Activated CD4-positive, alpha-beta T cell treated with anti-CD3 and anti-CD28 coated beads, Interleukin-2, amount 50 U/mL, for 48 hours (primary cell): Measurements from ENCODE around the gene THEMIS.
A peak's percentile ranks its signal among the peaks of the same experiment; 100 is the strongest.
"Not testable (repeated sequence)": the region's sequence is repeated elsewhere in the genome, so short reads cannot be mapped to it uniquely, and the experiment has no call there.

ENCODE experiments used
- DNase-seq, 2 experiments: peaks; one replicate each; pipeline ENCODE4 v3.0.0-alpha.2; 2020

The THEMIS gene

GRCh38 chr6:127900935-127901334 is at the start of gene THEMIS:
TSS of gene THEMIS (minus strand) at chr6:127901058. CDS start at chr6:127900932, 126 bp downstream.
- peak; percentile 41 to 43 for DNase-seq

DNA sequence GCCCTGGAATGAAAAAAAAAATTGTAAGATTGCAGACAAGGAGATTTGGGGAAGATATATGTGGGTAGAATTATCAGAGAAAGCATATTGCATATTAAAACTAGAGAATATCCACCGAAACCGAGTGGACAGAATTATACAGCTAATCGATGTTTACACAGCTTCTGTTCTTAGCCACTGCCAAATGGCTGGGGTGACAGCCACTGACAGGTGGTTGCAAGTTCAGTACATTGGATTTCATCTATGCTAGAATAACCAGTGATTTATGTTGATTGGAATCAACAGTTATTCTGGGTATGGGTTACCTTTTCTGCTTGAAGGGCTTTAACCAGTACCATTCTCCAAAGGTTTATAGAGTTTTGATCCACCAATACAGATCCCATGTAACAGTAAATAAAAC is 48.4 kb upstream of the THEMIS start:
- no peak for DNase-seq

DNA sequence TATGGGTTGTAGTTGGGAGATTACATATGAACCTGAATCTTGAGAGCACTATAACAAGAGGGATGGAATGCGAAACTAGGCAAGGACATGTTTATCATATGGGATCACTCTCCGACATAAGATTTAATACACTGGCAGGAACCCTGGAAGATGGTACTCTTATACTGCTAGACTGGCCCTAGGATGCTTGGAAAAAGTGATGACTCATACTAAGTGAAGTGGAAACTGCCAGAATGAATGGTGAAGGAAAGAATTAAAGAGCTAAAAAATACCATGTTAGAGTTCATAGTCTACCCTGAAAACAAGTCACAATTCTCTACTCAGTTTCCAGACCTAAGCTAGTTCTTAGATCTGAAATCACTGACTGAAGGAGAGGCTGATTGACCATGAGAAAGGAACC is 45.5 kb upstream of the THEMIS start:
- DNase-seq = no peak

- no peak for DNase-seq
These were observed 44.7 kb upstream of the THEMIS start for GRCh38 chr6:127945434-127946097.

- DNase-seq = no peak
These were observed 40.4 kb upstream of the THEMIS start for GRCh38 chr6:127941228-127941627.

GRCh38 chr6:127939442-127940066 is 38.7 kb upstream of the THEMIS start:
- no peak for DNase-seq

- DNase-seq = no peak
These were observed 37.8 kb upstream of the THEMIS start for GRCh38 chr6:127938701-127939100.

DNA sequence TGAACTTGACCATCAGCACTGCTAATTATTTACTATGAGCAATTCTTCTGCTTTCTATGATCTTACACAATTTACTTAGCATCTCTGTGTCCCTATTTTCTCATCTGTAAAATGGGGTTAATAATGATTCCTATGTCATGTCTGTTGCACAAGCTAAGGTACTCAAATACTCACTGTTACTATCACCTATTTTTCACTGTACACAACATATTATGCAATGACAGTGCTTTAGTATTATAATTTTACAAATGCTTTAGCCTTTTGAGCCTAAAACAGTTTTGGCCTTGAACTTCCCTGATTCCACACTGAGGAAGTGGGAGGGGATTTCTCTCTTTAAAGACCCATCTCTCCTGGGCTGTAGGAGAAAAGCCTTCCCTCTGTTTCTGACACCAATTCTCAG is 36.9 kb upstream of the THEMIS start:
- no peak for DNase-seq

GRCh38 chr6:127937102-127937501 is 36.2 kb upstream of the THEMIS start:
- no peak for DNase-seq

DNA sequence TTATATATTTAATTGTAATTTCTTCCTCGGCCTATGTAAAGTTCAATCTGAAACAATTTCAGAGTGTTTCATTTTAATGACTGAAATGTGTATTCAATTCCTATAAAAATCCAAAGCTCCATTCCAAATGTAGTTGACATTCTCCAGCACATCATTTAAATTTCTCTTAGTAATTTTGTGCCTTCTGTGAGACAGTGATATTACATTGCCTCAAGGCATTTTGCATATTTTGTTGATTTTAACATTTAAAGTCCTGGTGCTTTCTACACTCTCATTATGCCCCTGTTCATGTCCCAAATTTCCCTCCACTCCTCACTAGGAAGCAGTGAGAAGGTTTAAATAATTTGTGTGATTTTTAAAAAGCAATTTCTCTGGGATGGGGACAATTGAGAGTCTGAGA is 34.1 kb upstream of the THEMIS start:
- no peak for DNase-seq

GRCh38 chr6:127933852-127934840 is 33.3 kb upstream of the THEMIS start:
- peak in 1 of 2 experiments; percentile 50 for DNase-seq

DNA sequence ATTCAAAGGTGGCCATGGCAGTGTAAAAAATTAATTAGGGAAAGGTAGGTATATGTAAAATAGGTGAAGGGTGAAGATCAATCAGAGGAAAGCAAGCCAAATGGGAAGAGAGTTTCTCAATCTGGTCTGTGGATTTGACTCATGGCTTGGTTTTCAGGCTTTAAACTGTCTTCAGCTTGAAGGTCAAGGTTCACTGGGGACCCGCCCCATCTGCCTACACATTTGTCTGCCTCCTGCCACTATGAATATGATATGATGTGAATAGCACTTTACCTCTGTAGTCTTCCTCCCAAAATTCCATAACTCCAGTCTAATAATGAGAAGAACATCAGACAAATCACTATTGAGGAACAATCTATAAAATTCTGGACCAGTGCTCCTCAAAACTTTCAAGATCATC is 32.3 kb upstream of the THEMIS start:
- no peak for DNase-seq

DNA sequence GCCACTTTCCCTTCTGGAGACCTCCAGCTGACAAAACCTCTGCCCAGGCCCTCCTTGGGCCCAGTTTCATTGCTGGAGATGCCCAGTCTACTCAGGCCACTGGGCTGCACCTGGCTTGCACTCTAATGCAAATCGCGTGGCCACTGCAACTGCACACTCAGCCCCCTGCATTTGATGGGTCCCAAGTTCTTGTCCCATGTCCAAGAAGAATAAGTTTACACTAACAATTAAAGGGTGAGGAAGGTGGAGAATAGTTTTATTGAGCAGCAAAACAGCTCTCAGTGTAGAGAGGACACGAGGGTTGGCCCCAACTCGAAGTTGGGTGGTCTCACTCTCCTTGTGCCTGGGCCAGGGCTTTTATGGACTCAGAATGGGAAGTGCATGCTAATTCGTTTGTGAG is 31.9 kb upstream of the THEMIS start:
- no peak for DNase-seq

GRCh38 chr6:127926441-127926840 is 25.6 kb upstream of the THEMIS start:
- DNase-seq = not testable (repeated sequence)

DNA sequence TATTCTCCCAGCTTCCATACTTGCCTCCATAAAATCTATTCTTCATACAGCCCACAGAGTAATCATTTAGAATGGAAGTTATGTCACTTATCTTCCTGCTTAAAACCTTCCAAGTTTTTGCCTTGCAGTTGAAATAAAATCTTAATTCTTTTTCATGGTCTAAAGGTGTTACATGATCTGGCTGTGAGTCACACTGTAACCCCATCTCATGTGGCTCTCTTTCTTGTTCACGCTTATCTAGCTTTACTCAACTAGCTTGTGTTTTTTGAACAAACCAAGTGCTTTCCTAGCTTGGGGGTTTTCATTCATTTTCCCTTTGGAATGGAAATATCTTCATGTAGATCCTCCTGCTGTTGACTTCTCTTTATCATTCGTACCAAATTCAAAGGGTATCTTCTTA is 23.6 kb upstream of the THEMIS start:
- no peak for DNase-seq

DNA sequence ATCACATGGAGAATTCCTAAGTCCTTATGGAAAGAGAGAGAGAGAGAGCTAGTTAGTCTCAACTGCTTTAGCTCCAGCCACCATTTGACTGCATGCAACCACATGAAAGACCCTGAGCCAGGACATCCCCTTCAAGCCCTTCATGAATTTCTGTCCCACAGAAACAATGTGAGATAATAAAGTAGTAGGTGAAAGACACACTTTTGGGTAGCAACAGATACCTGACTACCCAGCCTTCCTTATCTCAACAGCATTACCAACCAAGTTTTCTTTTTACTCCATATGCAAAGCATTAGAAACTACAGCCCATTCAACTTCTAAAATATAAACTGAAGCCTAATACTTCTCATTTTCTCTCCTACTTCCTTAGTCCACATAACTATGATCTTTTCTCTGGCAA is 23.2 kb upstream of the THEMIS start:
- no peak for DNase-seq

- no peak for DNase-seq
These were observed 22.3 kb upstream of the THEMIS start for GRCh38 chr6:127923135-127923534.

DNA sequence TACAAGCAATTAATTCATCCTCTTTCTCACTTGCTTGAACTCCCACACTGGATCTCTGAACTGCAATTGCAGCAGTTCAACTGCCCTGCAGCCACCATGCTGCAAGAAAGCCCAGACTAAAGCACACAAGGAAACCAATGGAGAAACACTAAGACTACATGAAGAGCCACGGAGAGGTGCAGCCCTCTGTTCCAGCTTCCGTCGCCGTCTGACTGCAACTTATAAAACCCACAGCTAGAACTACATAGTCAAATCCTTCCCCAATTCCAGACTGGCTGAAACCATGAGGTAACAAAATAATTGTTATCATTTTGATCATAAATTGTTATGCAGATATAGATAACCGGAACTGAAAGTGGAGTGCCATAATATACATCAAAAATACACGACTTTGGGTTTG is 21.1 kb upstream of the THEMIS start:
- no peak for DNase-seq

DNA sequence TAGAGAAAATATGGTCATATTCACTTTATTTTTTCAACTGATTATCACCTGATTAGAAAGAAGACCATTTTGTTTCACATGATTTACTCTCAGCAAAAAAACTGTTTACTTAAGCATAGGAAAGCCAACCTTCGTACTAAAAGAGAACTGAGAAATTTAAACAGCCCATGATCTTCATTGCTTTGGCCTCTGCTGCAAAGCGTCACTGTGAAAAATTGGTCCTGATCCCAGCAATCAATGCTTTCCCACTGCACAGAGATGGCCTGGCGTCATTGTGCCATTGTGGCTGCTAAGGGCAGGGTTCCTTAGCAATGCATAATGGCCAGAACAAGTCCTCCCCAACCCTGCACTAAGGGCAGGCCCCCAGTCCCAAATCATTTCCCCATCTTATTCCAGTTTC is 19.9 kb upstream of the THEMIS start:
- DNase-seq = no peak

GRCh38 chr6:127918506-127919427 is 17.9 kb upstream of the THEMIS start:
- DNase-seq = no peak

DNA sequence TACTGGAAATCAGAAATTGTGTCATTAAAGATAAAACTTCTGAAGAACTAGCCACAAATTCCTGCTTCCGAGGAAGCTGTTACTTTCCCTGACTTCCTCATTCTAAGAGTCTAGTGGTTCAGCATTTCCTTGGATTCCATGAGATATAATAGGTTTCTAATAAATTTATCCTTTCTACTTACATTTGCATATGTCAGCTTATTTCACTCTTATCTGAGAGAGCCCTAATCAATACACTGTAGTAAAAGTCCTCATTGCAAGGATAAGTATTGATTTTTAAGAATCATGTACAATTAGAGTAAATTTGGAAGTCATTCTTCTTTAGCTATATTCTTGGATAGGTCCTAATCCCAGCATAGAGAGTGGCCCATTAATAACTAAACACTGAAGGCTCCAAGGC is 16.9 kb upstream of the THEMIS start:
- no peak for DNase-seq

DNA sequence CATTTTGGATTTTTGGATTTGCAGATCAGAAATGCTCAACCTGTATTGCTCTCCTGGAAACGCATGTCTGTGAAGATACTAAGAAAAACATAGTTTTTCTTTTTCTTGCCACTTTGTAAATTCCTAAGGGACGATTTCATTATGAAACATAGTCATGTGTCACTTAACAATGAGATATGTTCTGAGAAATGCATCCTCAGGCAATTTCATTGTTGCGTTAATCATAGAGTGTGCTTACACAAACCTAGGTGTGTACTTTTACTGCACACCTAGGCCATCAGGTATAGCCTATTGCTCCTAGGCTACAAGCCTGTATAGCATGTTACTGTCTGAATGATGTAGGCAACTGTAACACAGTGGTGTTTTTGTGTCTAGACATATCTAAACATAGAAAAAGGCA is 13.4 kb upstream of the THEMIS start:
- DNase-seq = no peak

DNA sequence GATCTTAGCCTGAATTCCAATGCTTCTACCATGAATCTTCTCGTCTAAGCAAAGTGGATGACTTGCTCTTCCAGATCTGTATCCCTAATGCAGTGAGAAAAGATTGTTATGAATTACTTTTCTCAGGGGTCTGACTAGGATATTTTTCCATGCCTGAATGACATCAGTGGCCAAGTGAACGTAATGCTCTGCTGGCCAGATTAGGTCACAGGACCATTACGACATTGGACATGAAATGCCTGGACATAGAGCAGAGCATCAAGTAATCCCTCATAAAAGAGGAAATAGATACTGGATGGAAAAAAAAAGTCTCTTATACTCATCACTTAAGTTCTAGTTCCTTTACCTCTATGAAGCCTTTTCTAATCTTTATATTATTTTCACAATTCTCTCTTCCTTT is 12.1 kb upstream of the THEMIS start:
- no peak for DNase-seq
